Adrenal gland (tissue), 12 donors: ENCODE results near the gene CIAPIN1. TPM values are rescaled to one million over a fixed set of nuclear protein-coding genes. Genes with fewer than 3 reads are reported as not detected.
A peak's percentile ranks its signal among the peaks of the same experiment; 100 is the strongest.

Experiments
- DNase-seq, 7 donors: peaks; one replicate each; pipeline ENCODE4 v3.0.0-alpha.2; 2019 to 2020
- H3K27ac ChIP-seq, 5 donors: fragments of 200-600 bp; sonication (generic) in 4 of 5; 1 replicate in 3 of 5; 2 replicates in 2 of 5; pipeline versions ENCODE4 v1.5.1 to v1.8.0; 2016 to 2020; ENCODE audit warnings: mild to moderate bottlenecking in 1 of 5
- H3K27me3 ChIP-seq: fragments of 200-600 bp; 2 replicates; pipeline ENCODE4 v1.8.0; 2021
- H3K36me3 ChIP-seq, 2 donors: fragments of 200-600 bp; replicated peaks in 1 of 2; 1 replicate in 1 of 2; 2 replicates in 1 of 2; pipeline versions ENCODE4 v1.5.1 to v1.8.0; 2018 to 2022
- H3K4me1 ChIP-seq, 2 donors: fragments of 200-600 bp; replicated peaks in 1 of 2; 1 replicate in 1 of 2; 2 replicates in 1 of 2; pipeline versions ENCODE4 v1.5.1 to v1.8.0; 2018 to 2021
- H3K4me3 ChIP-seq, 4 donors: fragments of 200-600 bp; sonication (generic) in 3 of 4; one replicate each; pipeline ENCODE4 v1.5.1; 2016 to 2018
- H3K9me3 ChIP-seq, 3 donors: fragments of 200-600 bp; sonication (generic) in 1 of 3; replicated peaks in 1 of 3; 1 replicate in 2 of 3; 2 replicates in 1 of 3; pipeline versions ENCODE4 v1.5.1 to v1.8.0; 2016 to 2021
- CTCF ChIP-seq, 6 experiments: fragments of 450-650 bp in 4 of 6; fragments of 200-600 bp in 2 of 6; sonication (generic) in 1 of 6; IDR thresholded peaks; 1 replicate in 5 of 6; 2 replicates in 1 of 6; pipeline versions ENCODE4 v1.5.1 to v1.8.0; 2016 to 2021; ENCODE audit warnings: antibody characterized with exemption in 6 of 6, mild to moderate bottlenecking in 2 of 6, moderate library complexity in 1 of 6
- POLR2A ChIP-seq, 2 donors: fragments of 450-650 bp; IDR thresholded peaks; one replicate each; pipeline ENCODE4 v1.6.1; 2017; ENCODE audit warnings: antibody characterized with exemption in 2 of 2, mild to moderate bottlenecking in 2 of 2, moderate library complexity in 1 of 2
- WGBS, 4 donors: extraction: QIAGEN DNeasy Blood & Tissue Kit in 2 of 4; methylation state at CpG; one replicate each; pipeline versions ENCODE4 v1.1.5 to v1.1.7; 2013 to 2017; 5-methylcytosine and 5-hydroxymethylcytosine counted together
- intact Hi-C, 2 donors: fragments of 100-400 bp; cut with DNase I; formaldehyde crosslinking; loops; one replicate each; pipeline versions ENCODE4 v1.14.1 to v1.15.0; 2022 to 2023
- polyA plus RNA-seq, 3 donors: library from polyadenylated mRNA; stranded (reverse); fragments of 200-250 nt in 2 of 3; fragments of 350-450 nt in 1 of 3; fragmentation: Illumina TruSeq in 1 of 3; extraction: RNeasy Lipid Tissue Mini Kit (QIAGEN cat#74804) in 1 of 3; gene quantifications; one replicate each; pipeline ENCODE4 v1.2.3, GENCODE V29; 2013 to 2014
- total RNA-seq, 9 donors: library from RNA; depleted of rRNA in 4 of 9; stranded (reverse); fragments of >200 nt in 4 of 9; fragments of 120-200 nt in 1 of 9; fragmentation: NEBNext Ultra II Directional in 1 of 9; extraction: Animal tissue kit (Norgen Biotek cat#: 25700) in 1 of 9; gene quantifications; one replicate each; pipeline versions ENCODE4 v1.1.0 to v1.2.4, GENCODE V29; 2013 to 2023
- donor health status: healthy with polysubstance abuse.
- donor health status: Bipolar disorder and iron deficiency.
- donor health status: DM: yes; HTN: yes; CAD: no.
- donor health status: DM: no; HTN: no; CAD: no.
- donor health status: DM: no; HTN: no; CAD: no.
- donor health status: DM: yes; HTN: yes; CAD: no.

The CIAPIN1 gene
- total and polyA plus RNA-seq, 12 donors, result 15.8 to 155 (median 50.7) TPM

GRCh38 chr16:57424583-57424982 is 22.6 kb downstream of the CIAPIN1 start:
- intact Hi-C loops, result no loop called here
- Histone ChIP-seq H3K36me3 (peaks cover 0 to 23% of the 10 kb centered on the region in 2 donors), H3K27me3 (no peaks in the 10 kb centered on the region), H3K27ac (peak overlapping the region in 1 of 5 donors; percentile 46), H3K4me1 (peaks cover 8 to 10% of the 10 kb centered on the region in 2 donors), H3K4me3 (no peak overlapping the region), H3K9me3 (no peaks in the 10 kb centered on the region)
- WGBS, 4 donors, result 70 to 79% (median 77%) methylated on average over 3 of the region's 3 CpGs
- TF ChIP-seq CTCF (IDR thresholded peaks at IDR 0.05), result no peak
- no peak for TF ChIP-seq POLR2A (IDR thresholded peaks at IDR 0.05)
- DNase-seq, result peak in 1 of 7 donors; percentile 48

GRCh38 chr16:57423152-57423551 is 24.0 kb downstream of the CIAPIN1 start:
- TF ChIP-seq POLR2A (IDR thresholded peaks at IDR 0.05) (no peak), CTCF (IDR thresholded peaks at IDR 0.05) (no peak)
- Histone ChIP-seq H3K36me3 (peaks cover 0 to 11% of the 10 kb centered on the region in 2 donors), H3K27ac (no peak overlapping the region), H3K9me3 (no peaks in the 10 kb centered on the region), H3K27me3 (no peaks in the 10 kb centered on the region), H3K4me3 (no peak overlapping the region), H3K4me1 (peaks cover 8 to 17% of the 10 kb centered on the region in 2 donors)
- 77 to 84% (median 78%) methylated on average over 2 of the region's 2 CpGs for WGBS, 4 donors
- peak in 1 of 7 donors; percentile 39 for DNase-seq
- intact Hi-C loops, result no loop called here

- Histone ChIP-seq H3K4me3 (no peak overlapping the region), H3K27ac (no peak overlapping the region), H3K9me3 (no peaks in the 10 kb centered on the region), H3K27me3 (no peaks in the 10 kb centered on the region), H3K36me3 (peaks cover 0 to 4% of the 10 kb centered on the region in 2 donors), H3K4me1 (peaks cover 8 to 25% of the 10 kb centered on the region in 2 donors)
- intact Hi-C loops, result no loop called here
- WGBS, 4 donors, result 32 to 43% (median 38%) methylated on average over 10 of the region's 10 CpGs
- peak in 4 of 7 donors; percentile 25 to 52 (median 45) for DNase-seq
- TF ChIP-seq CTCF (IDR thresholded peaks at IDR 0.05) (peak; percentile 5 to 59 (median 49)), POLR2A (IDR thresholded peaks at IDR 0.05) (no peak)
Observed at GRCh38 chr16:57422026-57422944, 24.9 kb downstream of the CIAPIN1 start.

GRCh38 chr16:57419506-57419905 is 27.7 kb downstream of the CIAPIN1 start:
- Histone ChIP-seq H3K27me3 (no peaks in the 10 kb centered on the region), H3K36me3 (no peaks in the 10 kb centered on the region), H3K9me3 (no peaks in the 10 kb centered on the region), H3K4me3 (no peak overlapping the region), H3K27ac (peak overlapping the region in 2 of 5 donors; percentile 9 to 34), H3K4me1 (peaks cover 0 to 22% of the 10 kb centered on the region in 2 donors)
- TF ChIP-seq CTCF (IDR thresholded peaks at IDR 0.05) (no peak), POLR2A (IDR thresholded peaks at IDR 0.05) (no peak)
- DNase-seq, result no peak
- intact Hi-C loops, result loop anchor here (2.0 to 10.0 kb wide), 4 partner anchors 98 to 315 kb away; no protein-coding TSS in a partner anchor
- WGBS, 4 donors, result 66 to 72% (median 70%) methylated on average over 6 of the region's 6 CpGs
